Hematopoietic multipotent progenitor cell treated with erythropoietin and hydrocortisone succinate and interleukin-3 and kit ligand, for 17 days (in vitro differentiated cells): ENCODE data around the gene PALM3.
"Not testable (repeated sequence)": the region's sequence is repeated elsewhere in the genome, so short reads cannot be mapped to it uniquely, and the experiment has no call there.

Experiments used
- DNase-seq: peaks from one replicate; pipeline ENCODE4 v3.0.0-alpha.2; 2015; ENCODE audit warnings: low spot score

The PALM3 gene

GRCh38 chr19:14058182-14059092 lies 3.4 kb downstream of the PALM3 start:
- DNase-seq: no peak

DNA sequence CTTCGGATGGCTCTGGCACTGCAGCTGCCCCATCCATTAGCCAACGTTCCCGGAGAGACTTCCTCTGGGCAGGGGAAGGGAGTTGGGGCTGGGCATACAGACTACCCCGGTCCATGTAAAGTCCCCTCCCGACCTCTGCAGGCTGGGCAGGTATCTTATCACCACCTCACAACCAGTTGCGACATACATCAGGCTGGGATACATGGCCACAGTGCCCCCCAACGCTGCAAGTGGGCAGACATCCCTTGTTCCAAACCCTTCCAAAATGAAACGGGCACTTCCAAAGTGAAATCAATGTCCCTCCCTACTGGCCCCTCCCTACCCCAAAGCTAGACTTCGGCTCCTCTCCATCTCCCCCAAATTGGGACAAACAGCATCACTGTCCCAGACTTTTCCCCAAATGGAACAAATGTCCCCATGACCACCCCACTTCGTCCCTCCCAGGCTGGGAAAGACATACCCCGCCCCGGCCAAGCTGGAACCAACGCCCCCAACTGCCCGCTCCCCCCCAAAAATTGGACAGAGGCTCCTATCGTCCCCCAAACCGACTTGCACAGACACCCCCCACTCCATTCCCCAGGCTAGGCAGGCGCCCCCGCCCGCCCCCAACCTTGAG lies 5.0 kb downstream of the PALM3 start:
- no peak for DNase-seq

GRCh38 chr19:14056069-14056666 lies 5.7 kb downstream of the PALM3 start:
- DNase-seq: no peak

- no peak for DNase-seq
Observed at GRCh38 chr19:14055396-14055795, 6.5 kb downstream of the PALM3 start.

DNA sequence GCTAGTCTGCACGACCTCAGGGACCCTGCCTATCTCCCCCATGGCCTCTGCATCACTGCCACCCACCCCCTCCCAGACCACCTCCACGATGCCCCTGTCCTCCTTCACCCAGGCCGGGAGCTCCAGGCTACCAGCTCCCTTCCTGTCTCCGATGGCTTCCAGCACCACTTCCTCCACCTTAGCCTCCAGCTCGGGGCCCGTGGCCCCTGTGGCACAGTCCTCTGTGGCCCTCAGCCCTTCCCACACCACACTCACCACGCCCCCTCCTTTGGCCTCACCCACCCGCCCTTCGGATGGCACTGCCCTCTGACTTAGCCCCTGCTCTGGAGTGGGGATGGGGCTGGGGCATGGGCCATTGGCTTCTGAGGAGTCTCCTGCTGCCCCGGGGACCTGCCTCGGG lies 7.2 kb downstream of the PALM3 start:
- no peak for DNase-seq

DNA sequence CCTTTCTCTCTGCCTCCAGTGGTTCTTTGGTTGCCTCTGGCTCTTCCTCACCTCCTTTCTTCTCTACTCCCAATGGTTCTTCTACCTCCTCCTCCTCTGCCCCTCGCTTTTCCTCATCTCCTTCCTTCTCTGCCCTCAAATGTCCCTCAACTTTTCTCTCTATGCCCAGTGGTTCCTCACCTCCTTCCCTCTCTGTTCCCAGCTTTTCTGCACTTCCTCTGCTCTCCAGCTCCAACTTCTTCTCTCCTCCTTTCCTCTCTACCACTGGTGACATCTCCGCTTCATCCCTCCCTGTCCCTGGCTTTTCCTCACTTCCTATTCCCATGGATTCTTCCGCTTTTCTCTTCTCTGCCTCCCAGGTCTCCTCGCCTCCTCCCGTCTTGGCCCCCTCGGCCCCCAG lies 7.8 kb downstream of the PALM3 start:
- no peak for DNase-seq

- no peak for DNase-seq
Observed at GRCh38 chr19:14053500-14053899, 8.4 kb downstream of the PALM3 start.

- no peak for DNase-seq
Observed at GRCh38 chr19:14053032-14053431, 8.8 kb downstream of the PALM3 start.

DNA sequence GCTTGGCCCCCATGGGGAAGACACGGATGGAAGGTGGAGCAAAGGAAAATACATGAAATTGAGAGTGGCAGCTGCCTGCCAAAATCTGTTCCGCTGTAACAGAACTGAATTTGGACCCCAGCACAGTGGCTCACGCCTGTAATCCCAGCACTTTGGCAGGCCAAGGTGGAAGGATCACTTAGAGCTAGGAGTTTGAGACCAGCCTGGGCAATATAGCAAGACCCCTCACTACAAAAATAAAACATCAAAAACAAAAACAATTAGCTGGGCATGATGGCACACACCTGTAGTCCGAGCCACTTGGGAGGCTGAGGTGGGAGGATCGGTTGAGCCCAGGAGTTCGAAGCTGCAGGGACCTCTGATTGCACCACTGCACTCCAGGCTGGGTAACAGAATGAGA lies 9.4 kb downstream of the PALM3 start:
- DNase-seq: no peak

- no peak for DNase-seq
Observed at GRCh38 chr19:14051980-14052379, 9.9 kb downstream of the PALM3 start.

GRCh38 chr19:14050961-14051360 lies 10.9 kb downstream of the PALM3 start:
- not testable (repeated sequence) for DNase-seq

GRCh38 chr19:14050512-14050911 lies 11.4 kb downstream of the PALM3 start:
- DNase-seq: no peak

- peak; percentile 74 for DNase-seq
Observed at GRCh38 chr19:14048443-14049153, 13.3 kb downstream of the PALM3 start.

DNA sequence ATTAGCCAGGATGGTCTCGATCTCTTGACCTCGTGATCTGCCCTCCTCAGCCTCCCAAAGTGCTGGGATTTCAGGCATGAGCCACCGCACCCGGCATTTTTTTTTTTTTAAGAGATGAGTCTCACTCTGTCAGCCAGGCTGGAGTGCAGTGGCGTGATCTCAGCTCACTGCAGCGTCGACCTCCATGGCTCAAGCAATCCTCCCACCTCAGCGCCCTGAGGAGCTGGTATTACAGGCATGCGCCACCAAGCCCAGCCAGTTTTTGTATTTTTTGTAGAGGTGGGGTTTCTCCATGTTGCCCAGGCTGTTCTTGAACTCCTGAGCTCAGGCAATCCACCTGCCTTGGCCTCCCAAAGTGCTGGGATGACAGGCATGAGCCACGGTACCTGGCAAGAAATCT lies 14.0 kb downstream of the PALM3 start:
- DNase-seq: not testable (repeated sequence)

DNA sequence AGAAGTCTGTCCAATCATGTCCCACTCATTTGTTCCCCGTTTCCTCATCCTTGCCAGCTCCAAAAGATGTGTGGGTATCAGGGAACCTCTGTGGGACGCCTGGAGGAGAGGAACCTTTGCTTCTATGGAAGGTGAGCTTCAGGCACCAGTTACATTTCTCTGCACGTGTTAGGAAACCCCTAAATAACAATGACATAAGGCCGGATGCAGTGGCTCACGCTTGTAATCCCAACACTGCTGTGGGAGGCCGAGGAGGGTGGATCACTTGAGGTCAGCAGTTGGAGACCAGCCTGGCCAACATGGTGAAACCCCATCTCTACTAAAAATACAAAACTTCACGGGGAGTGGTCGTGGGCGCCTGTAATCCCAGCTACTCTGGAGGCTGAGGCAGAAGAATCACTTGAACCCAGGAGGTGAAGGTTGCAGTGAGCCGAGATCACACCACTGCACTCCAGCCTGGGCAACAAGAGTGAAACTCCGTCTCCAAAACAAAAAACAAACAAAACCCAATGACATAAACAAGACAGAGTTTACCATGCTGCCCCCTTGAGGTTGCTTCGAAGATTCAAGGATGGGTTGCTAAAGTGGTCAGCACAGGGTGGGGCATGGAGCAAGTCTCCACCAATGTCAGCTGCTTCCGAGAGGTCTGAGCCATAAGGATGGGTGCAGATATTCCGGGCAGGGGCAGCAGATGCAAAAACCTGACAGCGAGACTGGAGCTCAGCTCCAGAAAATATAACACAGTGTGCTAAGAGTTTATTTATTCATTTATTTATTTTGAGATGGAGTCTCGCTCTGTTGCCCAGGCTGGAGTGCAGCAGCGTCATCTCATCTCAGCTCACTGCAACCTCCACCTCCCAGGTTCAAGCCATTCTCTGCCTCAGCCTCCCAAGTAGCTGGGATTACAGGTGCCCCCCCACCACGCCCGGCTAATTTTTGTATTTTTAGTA lies 18.9 kb downstream of the PALM3 start:
- peak; percentile 86 for DNase-seq

GRCh38 chr19:14039181-14039580 lies 22.7 kb downstream of the PALM3 start:
- no peak for DNase-seq

GRCh38 chr19:14035706-14036105 lies 26.2 kb downstream of the PALM3 start:
- DNase-seq: no peak

GRCh38 chr19:14035159-14035558 lies 26.7 kb downstream of the PALM3 start:
- DNase-seq: not testable (repeated sequence)

GRCh38 chr19:14033946-14034345 lies 27.9 kb downstream of the PALM3 start:
- no peak for DNase-seq

DNA sequence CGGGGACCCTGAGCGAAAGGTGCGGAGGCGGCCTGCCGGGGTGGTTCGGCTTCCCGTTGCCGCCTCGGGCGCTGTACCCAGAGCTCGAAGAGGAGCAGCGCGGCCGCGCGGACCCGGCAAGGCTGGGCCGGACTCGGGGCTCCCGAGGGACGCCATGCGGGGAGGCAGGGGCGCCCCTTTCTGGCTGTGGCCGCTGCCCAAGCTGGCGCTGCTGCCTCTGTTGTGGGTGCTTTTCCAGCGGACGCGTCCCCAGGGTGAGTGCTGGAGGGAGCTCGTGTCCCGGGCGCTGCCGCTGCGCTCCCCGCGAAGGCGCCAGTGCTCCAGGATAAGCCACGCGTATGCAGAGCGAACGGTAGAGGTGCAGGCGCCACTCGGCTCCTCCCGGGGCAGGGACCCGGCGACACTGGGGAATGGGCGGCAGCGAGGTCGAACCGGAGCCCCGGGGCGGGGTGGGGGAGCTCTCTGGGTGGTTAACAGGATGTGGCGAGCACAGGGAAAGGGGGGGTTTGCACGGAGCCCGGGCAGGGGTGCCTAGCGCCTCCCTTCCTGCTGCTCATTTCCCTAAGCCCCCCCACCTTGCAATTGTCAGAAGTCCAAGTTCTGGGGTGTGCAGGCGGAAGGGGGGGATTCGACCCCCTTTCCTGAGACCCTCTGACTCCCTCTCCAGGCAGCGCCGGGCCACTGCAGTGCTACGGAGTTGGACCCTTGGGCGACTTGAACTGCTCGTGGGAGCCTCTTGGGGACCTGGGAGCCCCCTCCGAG lies 30.0 kb downstream of the PALM3 start, which contains the start of gene IL27RA:
Gene IL27RA (plus strand): TSS at position 44 of the 762 bp plus-strand sequence. CDS start 111 bp downstream, at position 155.
- DNase-seq: peak; percentile 18
